HEK293 (cell line): Measurements from ENCODE around the gene IRS1.

Source experiments
- ATF2 ChIP-seq: fragments of 450-650 bp; formaldehyde crosslinking; IDR thresholded peaks from 2 replicates; pipeline ENCODE4 v1.5.1; 2016; ENCODE audit warnings: missing biosample characterization, missing genetic modification characterization, low read depth
- RBAK ChIP-seq: fragments of 450-650 bp; formaldehyde crosslinking; IDR thresholded peaks from 2 replicates; pipeline ENCODE4 v1.5.1; 2016; ENCODE audit warnings: missing biosample characterization, missing genetic modification characterization
- YY1 ChIP-seq: fragments of 450-650 bp; formaldehyde crosslinking; IDR thresholded peaks from 2 replicates; pipeline ENCODE4 v1.5.1; 2018; ENCODE audit warnings: missing biosample characterization, missing genetic modification characterization
- ZNF10 ChIP-seq: fragments of 450-650 bp; formaldehyde crosslinking; IDR thresholded peaks from 2 replicates; pipeline ENCODE4 v1.5.1; 2017; ENCODE audit warnings: missing biosample characterization, missing genetic modification characterization
- ZNF140 ChIP-seq: fragments of 450-650 bp; formaldehyde crosslinking; IDR thresholded peaks from 2 replicates; pipeline ENCODE4 v1.5.1; 2016; ENCODE audit warnings: missing biosample characterization, missing genetic modification characterization
- ZNF335 ChIP-seq: fragments of 450-650 bp; formaldehyde crosslinking; conservative IDR thresholded peaks from 2 replicates; pipeline ENCODE4 v1.5.1; 2016; ENCODE audit warnings: missing biosample characterization, missing genetic modification characterization

DNA sequence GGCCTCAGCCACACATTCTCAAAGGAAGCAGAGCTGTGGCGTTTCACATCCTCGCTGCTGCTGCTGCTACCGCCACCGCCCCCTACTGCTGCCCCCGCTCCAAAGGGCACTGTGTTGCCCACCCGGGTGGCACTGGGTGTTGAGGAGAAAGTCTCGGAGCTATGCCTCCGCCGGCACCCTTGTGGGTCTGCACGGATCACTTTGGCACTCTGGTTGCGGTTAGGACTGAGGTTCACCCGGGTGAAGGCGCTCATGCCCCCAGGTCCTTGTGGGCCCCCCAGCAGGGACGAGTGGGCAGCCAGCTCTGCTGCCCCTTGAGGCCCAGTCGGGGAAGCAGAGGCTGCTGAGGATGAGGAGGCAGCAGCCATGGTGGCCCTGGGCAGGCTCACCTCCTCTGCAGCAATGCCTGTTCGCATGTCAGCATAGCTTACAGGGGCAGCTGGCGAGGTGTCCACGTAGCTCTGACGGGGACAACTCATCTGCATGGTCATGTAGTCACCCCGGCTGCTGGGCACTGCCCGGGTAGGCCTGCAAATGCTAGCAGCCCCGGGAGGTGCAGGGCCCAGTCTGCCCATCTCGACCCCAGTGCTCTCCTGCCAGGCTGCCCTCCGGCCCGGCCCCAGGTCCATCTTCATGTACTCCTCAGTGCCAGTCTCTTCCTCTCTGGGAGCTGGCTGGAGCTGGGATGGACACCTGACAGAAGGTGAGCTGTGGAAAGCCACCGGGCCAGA is 4.2 kb downstream of the IRS1 start:
- no peak for TF ChIP-seq YY1 (tag by site-specific recombination)
- TF ChIP-seq RBAK (tag by site-specific recombination), result no peak
- no peak for TF ChIP-seq ZNF335 (tag by site-specific recombination)
- no peak for TF ChIP-seq ATF2 (tag by site-specific recombination)
- TF ChIP-seq ZNF140, result no peak
- no peak for TF ChIP-seq ZNF10 (tag by site-specific recombination)
